Measurements from ENCODE around the gene ATP8A2.

The ATP8A2 gene

GRCh38 chr13:26010487-26011207 lies 638.9 kb downstream of the ATP8A2 start:
- Histone ChIP-seq H3K27me3 (ENCODE audit: control insufficient read depth, insufficient read depth, low read length) (no peaks in the 10 kb centered on the region), H3K9ac (ENCODE audit: low read depth, low read length) (no peak overlapping the region), H3K4me1 (ENCODE audit: control insufficient read depth, insufficient read depth, low read length) (no peaks in the 10 kb centered on the region), H3K36me3 (ENCODE audit: control insufficient read depth, insufficient read depth, low read length) (no peaks in the 10 kb centered on the region), H3K27ac (ENCODE audit: low read depth, low read length) (no peak overlapping the region), H3K4me3 (ENCODE audit: low read depth, low read length) (no peak overlapping the region), H3K9me3 (ENCODE audit: control insufficient read depth, insufficient read depth, low read length) (no peaks in the 10 kb centered on the region)

GRCh38 chr13:26011208-26011573 lies 639.4 kb downstream of the ATP8A2 start:
- Histone ChIP-seq H3K9ac (ENCODE audit: low read depth, low read length) (no peak overlapping the region), H3K27me3 (ENCODE audit: control insufficient read depth, insufficient read depth, low read length) (no peaks in the 10 kb centered on the region), H3K9me3 (ENCODE audit: control insufficient read depth, insufficient read depth, low read length) (no peaks in the 10 kb centered on the region), H3K4me1 (ENCODE audit: control insufficient read depth, insufficient read depth, low read length) (no peaks in the 10 kb centered on the region), H3K36me3 (ENCODE audit: control insufficient read depth, insufficient read depth, low read length) (no peaks in the 10 kb centered on the region), H3K27ac (ENCODE audit: low read depth, low read length) (no peak overlapping the region), H3K4me3 (ENCODE audit: low read depth, low read length) (no peak overlapping the region)

GRCh38 chr13:26011996-26012821 lies 640.4 kb downstream of the ATP8A2 start:
- H3K9ac ChIP-seq (ENCODE audit: low read depth, low read length), result no peak overlapping the region
- no peaks in the 10 kb centered on the region for H3K4me1 ChIP-seq (ENCODE audit: control insufficient read depth, insufficient read depth, low read length)
- H3K9me3 ChIP-seq (ENCODE audit: control insufficient read depth, insufficient read depth, low read length), result no peaks in the 10 kb centered on the region
- no peaks in the 10 kb centered on the region for H3K27me3 ChIP-seq (ENCODE audit: control insufficient read depth, insufficient read depth, low read length)
- no peak overlapping the region for H3K27ac ChIP-seq (ENCODE audit: low read depth, low read length)
- H3K4me3 ChIP-seq (ENCODE audit: low read depth, low read length), result no peak overlapping the region
- no peaks in the 10 kb centered on the region for H3K36me3 ChIP-seq (ENCODE audit: control insufficient read depth, insufficient read depth, low read length)

GRCh38 chr13:26012995-26013394 lies 641.2 kb downstream of the ATP8A2 start:
- Histone ChIP-seq H3K9ac (ENCODE audit: low read depth, low read length) (no peak overlapping the region), H3K36me3 (ENCODE audit: control insufficient read depth, insufficient read depth, low read length) (no peaks in the 10 kb centered on the region), H3K27ac (ENCODE audit: low read depth, low read length) (no peak overlapping the region), H3K4me1 (ENCODE audit: control insufficient read depth, insufficient read depth, low read length) (no peaks in the 10 kb centered on the region), H3K9me3 (ENCODE audit: control insufficient read depth, insufficient read depth, low read length) (no peaks in the 10 kb centered on the region), H3K27me3 (ENCODE audit: control insufficient read depth, insufficient read depth, low read length) (no peaks in the 10 kb centered on the region), H3K4me3 (ENCODE audit: low read depth, low read length) (no peak overlapping the region)

- Histone ChIP-seq H3K27ac (ENCODE audit: low read depth, low read length) (no peak overlapping the region), H3K4me3 (ENCODE audit: low read depth, low read length) (no peak overlapping the region), H3K9ac (ENCODE audit: low read depth, low read length) (no peak overlapping the region), H3K27me3 (ENCODE audit: control insufficient read depth, insufficient read depth, low read length) (no peaks in the 10 kb centered on the region), H3K9me3 (ENCODE audit: control insufficient read depth, insufficient read depth, low read length) (no peaks in the 10 kb centered on the region), H3K36me3 (ENCODE audit: control insufficient read depth, insufficient read depth, low read length) (no peaks in the 10 kb centered on the region), H3K4me1 (ENCODE audit: control insufficient read depth, insufficient read depth, low read length) (0 out of 2 replicates have a peak, but pooled peaks cover 6% of the 10 kb centered on the region)
These were observed 643.7 kb downstream of the ATP8A2 start for GRCh38 chr13:26015271-26016125.

GRCh38 chr13:26016189-26016588 lies 644.4 kb downstream of the ATP8A2 start:
- H3K4me1 ChIP-seq (ENCODE audit: control insufficient read depth, insufficient read depth, low read length), result 0 out of 2 replicates have a peak, but pooled peaks cover 6% of the 10 kb centered on the region
- no peaks in the 10 kb centered on the region for H3K36me3 ChIP-seq (ENCODE audit: control insufficient read depth, insufficient read depth, low read length)
- no peak overlapping the region for H3K4me3 ChIP-seq (ENCODE audit: low read depth, low read length)
- no peaks in the 10 kb centered on the region for H3K9me3 ChIP-seq (ENCODE audit: control insufficient read depth, insufficient read depth, low read length)
- no peak overlapping the region for H3K9ac ChIP-seq (ENCODE audit: low read depth, low read length)
- no peak overlapping the region for H3K27ac ChIP-seq (ENCODE audit: low read depth, low read length)
- no peaks in the 10 kb centered on the region for H3K27me3 ChIP-seq (ENCODE audit: control insufficient read depth, insufficient read depth, low read length)

- no peak overlapping the region for H3K9ac ChIP-seq (ENCODE audit: low read depth, low read length)
- H3K4me3 ChIP-seq (ENCODE audit: low read depth, low read length), result no peak overlapping the region
- no peak overlapping the region for H3K27ac ChIP-seq (ENCODE audit: low read depth, low read length)
These were observed 645.6 kb downstream of the ATP8A2 start for GRCh38 chr13:26017196-26017921.

GRCh38 chr13:26017932-26018665 lies 646.3 kb downstream of the ATP8A2 start:
- Histone ChIP-seq H3K4me1 (ENCODE audit: control insufficient read depth, insufficient read depth, low read length) (0 out of 2 replicates have a peak, but pooled peaks cover 6% of the 10 kb centered on the region), H3K27ac (ENCODE audit: low read depth, low read length) (no peak overlapping the region)

More at GRCh38 chr13:26017196-26017921, 645.6 kb downstream of the ATP8A2 start:
- no peaks in the 10 kb centered on the region for H3K36me3 ChIP-seq (ENCODE audit: control insufficient read depth, insufficient read depth, low read length)
- H3K27me3 ChIP-seq (ENCODE audit: control insufficient read depth, insufficient read depth, low read length), result no peaks in the 10 kb centered on the region
- no peaks in the 10 kb centered on the region for H3K9me3 ChIP-seq (ENCODE audit: control insufficient read depth, insufficient read depth, low read length)
- H3K4me1 ChIP-seq (ENCODE audit: control insufficient read depth, insufficient read depth, low read length), result 0 out of 2 replicates have a peak, but pooled peaks cover 6% of the 10 kb centered on the region

GRCh38 chr13:26019251-26019650 lies 647.5 kb downstream of the ATP8A2 start:
- Histone ChIP-seq H3K27ac (ENCODE audit: low read depth, low read length) (no peak overlapping the region), H3K4me3 (ENCODE audit: low read depth, low read length) (no peak overlapping the region), H3K27me3 (ENCODE audit: control insufficient read depth, insufficient read depth, low read length) (no peaks in the 10 kb centered on the region), H3K9ac (ENCODE audit: low read depth, low read length) (no peak overlapping the region), H3K9me3 (ENCODE audit: control insufficient read depth, insufficient read depth, low read length) (no peaks in the 10 kb centered on the region), H3K4me1 (ENCODE audit: control insufficient read depth, insufficient read depth, low read length) (0 out of 2 replicates have a peak, but pooled peaks cover 6% of the 10 kb centered on the region), H3K36me3 (ENCODE audit: control insufficient read depth, insufficient read depth, low read length) (no peaks in the 10 kb centered on the region)

More at GRCh38 chr13:26017932-26018665, 646.3 kb downstream of the ATP8A2 start:
- Histone ChIP-seq H3K27me3 (ENCODE audit: control insufficient read depth, insufficient read depth, low read length) (no peaks in the 10 kb centered on the region), H3K36me3 (ENCODE audit: control insufficient read depth, insufficient read depth, low read length) (no peaks in the 10 kb centered on the region), H3K9ac (ENCODE audit: low read depth, low read length) (no peak overlapping the region), H3K9me3 (ENCODE audit: control insufficient read depth, insufficient read depth, low read length) (no peaks in the 10 kb centered on the region), H3K4me3 (ENCODE audit: low read depth, low read length) (no peak overlapping the region)
